ENCODE data around the gene RAP1A. TPM values are rescaled to one million over a fixed set of nuclear protein-coding genes. Genes with fewer than 3 reads are reported as not detected.

The RAP1A gene
- total RNA-seq, 1 donor, result 36.2 TPM

- DNase-seq (ENCODE audit: low read depth), result peak; percentile 51
- H3K4me3 ChIP-seq (ENCODE audit: low read depth, low read length), result no peak overlapping the region
- TF ChIP-seq CTCF (IDR thresholded peaks at IDR 0.05; ENCODE audit: insufficient read depth, low read length), result no peak
These were observed 113.8 kb downstream of the RAP1A start for GRCh38 chr1:111733183-111733991.

- no peak for TF ChIP-seq CTCF (IDR thresholded peaks at IDR 0.05; ENCODE audit: insufficient read depth, low read length)
- no peak overlapping the region for H3K4me3 ChIP-seq (ENCODE audit: low read depth, low read length)
- no peak for DNase-seq (ENCODE audit: low read depth)
These were observed 114.4 kb downstream of the RAP1A start for GRCh38 chr1:111733992-111734341.

DNA sequence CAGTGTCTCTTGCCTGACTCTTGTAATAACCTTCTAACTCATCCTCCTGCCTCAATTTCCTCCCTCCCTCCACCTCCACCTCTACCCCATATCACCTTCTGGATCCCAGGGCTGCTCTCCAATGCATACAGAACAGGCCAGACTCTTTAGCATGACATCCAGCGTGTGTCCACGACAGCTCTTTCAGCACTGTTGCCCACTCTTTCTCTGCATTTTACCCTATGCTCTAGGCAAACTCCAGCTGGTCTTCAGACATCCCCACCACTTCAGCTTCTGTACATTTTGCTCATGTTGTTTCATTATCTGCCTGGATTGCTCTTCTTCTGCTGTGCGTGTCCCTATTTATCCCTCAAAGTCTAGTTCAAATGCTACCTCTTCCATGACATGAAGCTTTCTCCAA lies 114.8 kb downstream of the RAP1A start:
- no peak overlapping the region for H3K4me3 ChIP-seq (ENCODE audit: low read depth, low read length)
- TF ChIP-seq CTCF (IDR thresholded peaks at IDR 0.05; ENCODE audit: insufficient read depth, low read length), result no peak
- no peak for DNase-seq (ENCODE audit: low read depth)

DNA sequence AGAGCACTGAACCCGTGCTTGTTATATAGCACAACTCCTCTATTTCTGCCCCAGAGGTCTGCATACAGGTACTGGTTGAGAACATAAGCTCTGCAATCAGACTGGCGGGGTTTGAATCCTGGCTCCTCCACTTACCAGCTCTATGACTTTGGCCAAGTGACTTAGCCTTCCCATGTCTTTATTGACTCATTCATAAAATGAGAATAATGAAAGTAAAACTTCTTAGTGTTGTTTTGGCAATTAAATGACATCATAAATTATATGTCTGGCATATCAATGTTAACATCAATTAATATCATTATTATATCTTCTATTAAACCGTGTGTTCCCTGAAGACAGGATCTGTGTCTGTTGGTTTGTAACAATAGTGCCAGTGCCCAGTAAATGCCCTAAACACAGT lies 115.3 kb downstream of the RAP1A start:
- H3K4me3 ChIP-seq (ENCODE audit: low read depth, low read length), result no peak overlapping the region
- TF ChIP-seq CTCF (IDR thresholded peaks at IDR 0.05; ENCODE audit: insufficient read depth, low read length), result no peak
- no peak for DNase-seq (ENCODE audit: low read depth)

DNA sequence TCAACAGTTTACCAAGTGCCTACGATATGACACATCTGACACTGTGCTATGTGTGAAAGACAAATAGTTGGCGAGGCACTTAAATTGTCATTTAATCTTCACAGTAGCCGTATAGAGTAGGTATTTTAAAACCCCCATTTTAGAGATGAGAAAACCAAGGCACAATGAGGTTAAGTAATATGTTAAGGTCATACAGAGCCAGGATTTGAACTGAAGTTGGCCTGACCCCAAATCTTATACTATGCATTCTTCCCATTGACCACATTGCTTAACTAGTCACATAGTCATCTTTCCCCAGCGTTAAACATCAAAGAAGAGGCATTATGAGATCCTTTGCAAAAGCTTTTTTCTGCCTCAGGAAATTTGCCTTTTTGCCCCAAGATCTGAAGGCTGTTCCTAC lies 115.7 kb downstream of the RAP1A start:
- H3K4me3 ChIP-seq (ENCODE audit: low read depth, low read length), result no peak overlapping the region
- DNase-seq (ENCODE audit: low read depth), result no peak
- no peak for TF ChIP-seq CTCF (IDR thresholded peaks at IDR 0.05; ENCODE audit: insufficient read depth, low read length)

DNA sequence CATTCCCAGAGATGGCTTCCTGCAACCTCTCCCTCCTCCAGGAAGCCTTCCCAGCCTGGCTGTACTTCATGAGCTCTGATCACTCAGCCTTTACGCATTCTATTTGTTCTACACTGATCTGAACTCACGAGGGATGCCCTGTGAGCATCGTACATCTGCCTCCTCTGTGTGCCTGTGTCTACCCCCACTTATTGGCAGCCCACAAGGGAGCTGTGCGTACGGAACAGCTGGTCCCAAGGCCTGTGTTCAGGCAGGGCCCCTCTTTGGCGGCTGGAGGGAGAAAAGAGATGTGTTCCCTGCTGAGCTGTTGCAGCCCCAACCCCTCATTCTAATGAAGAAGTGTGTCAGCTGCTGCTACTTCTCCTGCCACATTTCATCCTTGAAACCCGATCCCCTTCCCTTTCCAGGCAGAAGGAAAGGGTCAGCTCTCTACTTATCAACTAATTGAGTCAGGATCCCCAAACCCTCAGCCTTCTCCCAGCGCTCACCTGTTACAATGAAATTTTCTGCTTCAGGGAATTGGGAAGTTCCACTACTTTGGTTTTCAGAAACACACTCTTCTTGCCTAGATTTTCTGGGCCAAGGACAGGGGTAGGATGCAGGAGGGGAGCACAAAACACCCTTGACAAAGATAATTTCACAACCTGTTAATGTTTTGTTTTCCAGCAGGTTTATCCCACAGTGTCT lies 116.4 kb downstream of the RAP1A start:
- DNase-seq (ENCODE audit: low read depth), result no peak
- H3K4me3 ChIP-seq (ENCODE audit: low read depth, low read length), result no peak overlapping the region
- no peak for TF ChIP-seq CTCF (IDR thresholded peaks at IDR 0.05; ENCODE audit: insufficient read depth, low read length)

Measured in fibroblast of the aortic adventitia (primary cell).